Astrocyte (in vitro differentiated cells and primary cell): ENCODE measurements around the gene GRM7. TPM values are rescaled to one million over a fixed set of nuclear protein-coding genes. Genes with fewer than 3 reads are reported as not detected.

Source experiments
- DNase-seq: peaks from one replicate; pipeline ENCODE4 v3.0.0-alpha.2; 2010; ENCODE audit warnings: low read depth
- FAIRE-seq: peaks from 2 replicates; lab custom pipeline; 2011; peaks lifted over from hg19 to GRCh38; lab: Jason Lieb, UNC
- H2AFZ ChIP-seq: 2 replicates; pipeline ENCODE4 v1.6.0; 2012; ENCODE audit warnings: low read depth, low read length, inconsistent platforms
- H3K27ac ChIP-seq: 2 replicates; pipeline ENCODE4 v1.5.1; 2011; ENCODE audit warnings: low read depth, low read length, inconsistent platforms
- H3K27me3 ChIP-seq: 2 replicates; pipeline ENCODE4 v1.6.0; 2011; ENCODE audit warnings: low read length, inconsistent platforms; ENCODE audit not compliant: insufficient read depth
- H3K36me3 ChIP-seq: 2 replicates; pipeline ENCODE4 v1.5.1; 2011; ENCODE audit warnings: low read length, inconsistent platforms; ENCODE audit not compliant: insufficient read depth
- H3K4me1 ChIP-seq: 2 replicates; pipeline ENCODE4 v1.5.1; 2011; ENCODE audit warnings: low read length, inconsistent platforms; ENCODE audit not compliant: insufficient read depth
- H3K4me2 ChIP-seq: 2 replicates; pipeline ENCODE4 v1.6.0; 2012; ENCODE audit warnings: low read length, inconsistent platforms
- H3K4me3 ChIP-seq: 2 replicates; pipeline ENCODE4 v1.5.1; 2011; ENCODE audit warnings: low read depth, mild to moderate bottlenecking, low read length, inconsistent platforms; ENCODE audit not compliant: insufficient read depth
- H3K79me2 ChIP-seq: 2 replicates; pipeline ENCODE4 v1.6.0; 2012; ENCODE audit warnings: mild to moderate bottlenecking, low read length, inconsistent platforms; ENCODE audit not compliant: insufficient read depth
- H3K9ac ChIP-seq: 2 replicates; pipeline ENCODE4 v1.6.0; 2012; ENCODE audit warnings: mild to moderate bottlenecking, low read length, inconsistent platforms
- H3K9me3 ChIP-seq: 2 replicates; pipeline ENCODE4 v1.5.1; 2012; ENCODE audit warnings: low read depth, mild to moderate bottlenecking, low read length, inconsistent platforms; ENCODE audit not compliant: insufficient read depth
- H4K20me1 ChIP-seq: 2 replicates; pipeline ENCODE4 v1.6.0; 2012; ENCODE audit warnings: low read length, inconsistent platforms; ENCODE audit not compliant: insufficient read depth
- H3K27ac Mint-ChIP-seq: one replicate; pipeline ENCODE4 v1.8.0; 2021; ENCODE audit warnings: mild to moderate bottlenecking, mixed read lengths; ENCODE audit not compliant: unreplicated experiment
- H3K27me3 Mint-ChIP-seq: one replicate; pipeline ENCODE4 v1.8.0; 2021; ENCODE audit warnings: low read depth, mixed read lengths; ENCODE audit not compliant: unreplicated experiment
- H3K36me3 Mint-ChIP-seq: one replicate; pipeline ENCODE4 v1.8.0; 2021; ENCODE audit warnings: low read depth, mixed read lengths; ENCODE audit not compliant: unreplicated experiment
- H3K4me1 Mint-ChIP-seq: one replicate; pipeline ENCODE4 v1.8.0; 2021; ENCODE audit warnings: low read depth, mixed read lengths; ENCODE audit not compliant: unreplicated experiment
- H3K4me3 Mint-ChIP-seq: one replicate; pipeline ENCODE4 v1.8.0; 2021; ENCODE audit warnings: mild to moderate bottlenecking, moderate library complexity, mixed read lengths; ENCODE audit not compliant: unreplicated experiment
- H3K9me3 Mint-ChIP-seq: one replicate; pipeline ENCODE4 v1.8.0; 2021; ENCODE audit warnings: mild to moderate bottlenecking, mixed read lengths; ENCODE audit not compliant: unreplicated experiment
- CTCF ChIP-seq: IDR thresholded peaks from 2 replicates; pipeline ENCODE4 v1.5.1; 2011; ENCODE audit warnings: low read depth, mild to moderate bottlenecking, inconsistent platforms, low read length, moderate library complexity; ENCODE audit not compliant: insufficient read depth
- EZH2 ChIP-seq: IDR thresholded peaks from 2 replicates; pipeline ENCODE4 v1.6.1; 2012; ENCODE audit warnings: mild to moderate bottlenecking, low read length, inconsistent platforms; ENCODE audit not compliant: insufficient read depth
- total RNA-seq: library from RNA; stranded (reverse); gene quantifications from 2 replicates; pipeline ENCODE4 v1.2.1, GENCODE V29; 2021

Gene GRM7
- total RNA-seq, 1 donor from 2014 or later = not detected

GRCh38 chr3:7518456-7518855 is 657.5 kb downstream of the GRM7 start:
- Histone ChIP-seq H2AFZ (no peak overlapping the region), H3K9me3 (no peaks in the 10 kb centered on the region), H3K79me2 (no peaks in the 10 kb centered on the region), H3K4me1 (no peaks in the 10 kb centered on the region), H3K4me3 (no peak overlapping the region), H3K27me3 (no peaks in the 10 kb centered on the region), H3K36me3 (no peaks in the 10 kb centered on the region), H4K20me1 (no peaks in the 10 kb centered on the region), H3K4me2 (no peak overlapping the region), H3K9ac (no peak overlapping the region), H3K27ac (no peak overlapping the region)
- Mint-ChIP-seq H3K9me3 (no peaks in the 10 kb centered on the region), H3K4me3 (no peak overlapping the region), H3K27ac (no peak overlapping the region), H3K36me3 (no peaks in the 10 kb centered on the region), H3K27me3 (no peaks in the 10 kb centered on the region), H3K4me1 (no peaks in the 10 kb centered on the region)
- FAIRE-seq = no peak
- TF ChIP-seq CTCF (no peak), EZH2 (no peak)
- no peak for DNase-seq

GRCh38 chr3:7520059-7520458 is 659.1 kb downstream of the GRM7 start:
- Mint-ChIP-seq H3K27ac (no peak overlapping the region), H3K27me3 (no peaks in the 10 kb centered on the region), H3K4me3 (no peak overlapping the region), H3K9me3 (no peaks in the 10 kb centered on the region), H3K4me1 (no peaks in the 10 kb centered on the region), H3K36me3 (no peaks in the 10 kb centered on the region)
- Histone ChIP-seq H3K27me3 (no peaks in the 10 kb centered on the region), H3K4me3 (no peak overlapping the region), H3K36me3 (no peaks in the 10 kb centered on the region), H3K9me3 (no peaks in the 10 kb centered on the region), H3K9ac (no peak overlapping the region), H4K20me1 (no peaks in the 10 kb centered on the region), H3K79me2 (no peaks in the 10 kb centered on the region), H3K4me1 (no peaks in the 10 kb centered on the region), H3K27ac (no peak overlapping the region), H3K4me2 (no peak overlapping the region), H2AFZ (no peak overlapping the region)
- TF ChIP-seq CTCF (no peak), EZH2 (no peak)
- FAIRE-seq = no peak
- no peak for DNase-seq

- Mint-ChIP-seq H3K4me1 (no peaks in the 10 kb centered on the region), H3K9me3 (no peaks in the 10 kb centered on the region), H3K36me3 (no peaks in the 10 kb centered on the region), H3K27me3 (no peaks in the 10 kb centered on the region), H3K27ac (no peak overlapping the region), H3K4me3 (no peak overlapping the region)
- Histone ChIP-seq H3K9me3 (no peaks in the 10 kb centered on the region), H2AFZ (no peak overlapping the region), H3K4me1 (no peaks in the 10 kb centered on the region), H4K20me1 (no peaks in the 10 kb centered on the region), H3K27me3 (no peaks in the 10 kb centered on the region), H3K4me2 (no peak overlapping the region), H3K79me2 (no peaks in the 10 kb centered on the region), H3K4me3 (no peak overlapping the region), H3K9ac (no peak overlapping the region), H3K36me3 (no peaks in the 10 kb centered on the region), H3K27ac (no peak overlapping the region)
- TF ChIP-seq CTCF = no peak
- TF ChIP-seq EZH2 = no peak
- FAIRE-seq (no peak), DNase-seq (no peak)
These were observed 659.7 kb downstream of the GRM7 start for GRCh38 chr3:7520593-7520992.
